Upper lobe of left lung (tissue), 4 donors: Measurements from ENCODE around the gene CUBN.

Experiments
- CTCF ChIP-seq, 6 experiments: fragments of 450-650 bp in 4 of 6; fragments of 200-600 bp in 2 of 6; sonication (generic) in 2 of 6; IDR thresholded peaks; one replicate each; pipeline ENCODE4 v1.5.1; 2016 to 2019; ENCODE audit warnings: antibody characterized with exemption in 6 of 6
- EP300 ChIP-seq, 4 donors: sonication (generic); formaldehyde crosslinking; IDR thresholded peaks; one replicate each; pipeline ENCODE4 v1.5.1; 2017; ENCODE audit warnings: antibody characterized with exemption in 4 of 4, control low read depth in 2 of 4
- POLR2A ChIP-seq, 4 donors: fragments of 450-650 bp; IDR thresholded peaks; one replicate each; pipeline ENCODE4 v1.5.1; 2016 to 2017; ENCODE audit warnings: antibody characterized with exemption in 4 of 4, mild to moderate bottlenecking in 2 of 4
- POLR2AphosphoS5 ChIP-seq, 2 donors: sonication (generic); formaldehyde crosslinking; IDR thresholded peaks; one replicate each; pipeline ENCODE4 v1.5.1; 2017; ENCODE audit warnings: antibody characterized with exemption in 2 of 2

GRCh38 chr10:16819026-16819425 is 310.6 kb downstream of the CUBN start:
- no peak for TF ChIP-seq CTCF (IDR thresholded peaks at IDR 0.05)
- TF ChIP-seq EP300 (IDR thresholded peaks at IDR 0.05), result no peak
- no peak for TF ChIP-seq POLR2A (IDR thresholded peaks at IDR 0.05)
- no peak for TF ChIP-seq POLR2AphosphoS5 (IDR thresholded peaks at IDR 0.05)
